Upper lobe of left lung (tissue), 6 donors: ENCODE results near the gene SLC1A2. TPM values are rescaled to one million over a fixed set of nuclear protein-coding genes. Genes with fewer than 3 reads are reported as not detected.

Experiments
- ATAC-seq, 2 donors: fragments of 200-7000 bp; cut with Tn5 transposase; one replicate each; pipeline ENCODE4 v1.9.1; 2022; ENCODE audit warnings: mild to moderate bottlenecking in 2 of 2, moderate library complexity in 2 of 2; ENCODE audit not compliant: low FRiP score in 2 of 2
- DNase-seq, 2 donors: peaks; one replicate each; pipeline ENCODE4 v3.0.0-alpha.2; 2019 to 2020
- H3K27ac ChIP-seq, 4 donors: fragments of 200-600 bp; sonication (generic); one replicate each; pipeline ENCODE4 v1.5.1; 2016 to 2019
- H3K27me3 ChIP-seq, 4 donors: fragments of 200-600 bp; sonication (generic); one replicate each; pipeline ENCODE4 v1.5.1; 2017 to 2019
- H3K36me3 ChIP-seq, 4 donors: fragments of 200-600 bp; sonication (generic); one replicate each; pipeline ENCODE4 v1.5.1; 2016 to 2019
- H3K4me1 ChIP-seq, 4 donors: fragments of 200-600 bp; sonication (generic); one replicate each; pipeline ENCODE4 v1.5.1; 2018 to 2019
- H3K4me3 ChIP-seq, 4 donors: fragments of 200-600 bp; sonication (generic); one replicate each; pipeline ENCODE4 v1.5.1; 2017 to 2019; ENCODE audit warnings: mild to moderate bottlenecking in 2 of 4, moderate library complexity in 1 of 4
- H3K9me3 ChIP-seq, 4 donors: fragments of 200-600 bp; sonication (generic); one replicate each; pipeline ENCODE4 v1.5.1; 2018 to 2019
- EP300 ChIP-seq, 4 donors: sonication (generic); formaldehyde crosslinking; IDR thresholded peaks; one replicate each; pipeline ENCODE4 v1.5.1; 2017; ENCODE audit warnings: antibody characterized with exemption in 4 of 4, control low read depth in 2 of 4
- POLR2A ChIP-seq, 4 donors: fragments of 450-650 bp; IDR thresholded peaks; one replicate each; pipeline ENCODE4 v1.5.1; 2016 to 2017; ENCODE audit warnings: antibody characterized with exemption in 4 of 4, mild to moderate bottlenecking in 2 of 4
- POLR2AphosphoS5 ChIP-seq, 2 donors: sonication (generic); formaldehyde crosslinking; IDR thresholded peaks; one replicate each; pipeline ENCODE4 v1.5.1; 2017; ENCODE audit warnings: antibody characterized with exemption in 2 of 2
- WGBS, 2 donors: methylation state at CpG; one replicate each; pipeline ENCODE4 v1.1.5; 2017 to 2018; 5-methylcytosine and 5-hydroxymethylcytosine counted together
- total RNA-seq, 6 donors: library from RNA; depleted of rRNA in 4 of 6; stranded (reverse); fragments of >200 nt in 4 of 6; gene quantifications; one replicate each; pipeline versions ENCODE4 v1.1.0 to v1.2.1, GENCODE V29; 2016 to 2021
- TF ChIP-seq, protein P1 (sequence below), 6 experiments: fragments of 450-650 bp in 4 of 6; fragments of 200-600 bp in 2 of 6; sonication (generic) in 2 of 6; IDR thresholded peaks; one replicate each; pipeline ENCODE4 v1.5.1; 2016 to 2019; ENCODE audit warnings: antibody characterized with exemption in 6 of 6
- donor health status: DM: no; HTN: no; CAD: no; lungs with moderate emphysema.
- donor health status: DM: no; HTN: yes; CAD: no; lungs with severe emphysema.

Gene SLC1A2
- total RNA-seq, 6 donors from 2014 or later: 1.5 to 3.1 (median 2.0) TPM

DNA sequence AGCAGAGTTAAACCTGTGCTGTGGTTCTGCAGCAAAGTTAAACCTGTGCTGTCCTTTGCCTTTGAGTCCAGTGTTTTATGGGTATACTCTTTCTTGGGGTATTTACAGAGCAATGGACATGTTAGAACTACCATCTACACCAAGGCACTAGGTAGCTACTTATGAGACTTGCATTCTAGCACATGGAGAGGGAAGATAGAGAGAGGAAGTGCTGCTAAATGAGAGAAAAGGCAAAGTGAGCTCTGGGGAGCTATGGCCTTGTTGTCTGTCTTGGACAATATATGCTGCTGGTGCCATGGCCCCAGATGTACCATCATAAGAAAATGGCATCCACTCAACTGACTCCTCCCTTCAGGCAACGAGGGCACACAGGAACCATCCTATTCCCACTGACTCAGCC, 91.5 kb downstream of the SLC1A2 start:
- H3K27ac ChIP-seq: no peak overlapping the region
- no peak overlapping the region for H3K4me3 ChIP-seq
- H3K36me3 ChIP-seq: no peaks in the 10 kb centered on the region
- ATAC-seq (no peak), DNase-seq (no peak)
- no peaks in the 10 kb centered on the region for H3K9me3 ChIP-seq
- 60 to 87% methylated on average over 1 of the region's 1 CpG for WGBS, 2 donors
- no peaks in the 10 kb centered on the region for H3K27me3 ChIP-seq
- TF ChIP-seq, protein P1, sequence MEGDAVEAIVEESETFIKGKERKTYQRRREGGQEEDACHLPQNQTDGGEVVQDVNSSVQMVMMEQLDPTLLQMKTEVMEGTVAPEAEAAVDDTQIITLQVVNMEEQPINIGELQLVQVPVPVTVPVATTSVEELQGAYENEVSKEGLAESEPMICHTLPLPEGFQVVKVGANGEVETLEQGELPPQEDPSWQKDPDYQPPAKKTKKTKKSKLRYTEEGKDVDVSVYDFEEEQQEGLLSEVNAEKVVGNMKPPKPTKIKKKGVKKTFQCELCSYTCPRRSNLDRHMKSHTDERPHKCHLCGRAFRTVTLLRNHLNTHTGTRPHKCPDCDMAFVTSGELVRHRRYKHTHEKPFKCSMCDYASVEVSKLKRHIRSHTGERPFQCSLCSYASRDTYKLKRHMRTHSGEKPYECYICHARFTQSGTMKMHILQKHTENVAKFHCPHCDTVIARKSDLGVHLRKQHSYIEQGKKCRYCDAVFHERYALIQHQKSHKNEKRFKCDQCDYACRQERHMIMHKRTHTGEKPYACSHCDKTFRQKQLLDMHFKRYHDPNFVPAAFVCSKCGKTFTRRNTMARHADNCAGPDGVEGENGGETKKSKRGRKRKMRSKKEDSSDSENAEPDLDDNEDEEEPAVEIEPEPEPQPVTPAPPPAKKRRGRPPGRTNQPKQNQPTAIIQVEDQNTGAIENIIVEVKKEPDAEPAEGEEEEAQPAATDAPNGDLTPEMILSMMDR (IDR thresholded peaks at IDR 0.05): no peak
- no peak for TF ChIP-seq EP300 (IDR thresholded peaks at IDR 0.05)
- no peak for TF ChIP-seq POLR2AphosphoS5 (IDR thresholded peaks at IDR 0.05)
- TF ChIP-seq POLR2A (IDR thresholded peaks at IDR 0.05): no peak
- H3K4me1 ChIP-seq: peaks cover 0 to 3% (median 0%) of the 10 kb centered on the region in 4 donors

DNA sequence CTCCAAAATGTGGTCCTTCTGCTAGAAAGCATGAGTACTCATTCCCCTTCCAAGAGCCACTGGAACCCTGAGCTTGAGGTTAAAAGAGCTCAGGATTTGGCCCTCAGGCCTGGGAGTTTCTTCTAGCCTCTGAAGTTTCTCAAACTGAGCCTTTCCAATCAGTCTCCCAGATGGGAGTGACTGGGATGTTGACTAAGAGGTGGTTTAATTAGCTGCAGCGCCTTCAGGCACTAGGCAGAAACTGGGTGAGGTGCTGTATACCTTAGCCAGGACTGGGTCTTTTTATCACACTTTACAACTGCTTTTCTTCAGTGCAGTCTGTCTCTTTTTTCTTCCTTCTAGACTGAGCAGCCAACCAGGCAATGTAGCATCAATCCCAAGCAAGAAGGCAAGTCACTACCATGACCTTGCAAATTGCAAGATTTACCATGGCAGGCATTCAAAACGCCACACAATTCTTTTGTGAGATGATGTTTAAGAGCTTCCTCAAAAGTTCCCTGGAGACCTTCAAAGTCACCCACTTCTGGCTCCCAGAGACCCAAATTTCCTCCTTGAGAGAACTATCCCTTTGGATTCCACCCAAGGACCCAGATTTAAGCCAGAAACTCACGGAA, 93.0 kb downstream of the SLC1A2 start:
- Histone ChIP-seq H3K4me1 (peaks cover 0 to 3% (median 0%) of the 10 kb centered on the region in 4 donors), H3K36me3 (no peaks in the 10 kb centered on the region), H3K27ac (no peak overlapping the region), H3K27me3 (no peaks in the 10 kb centered on the region), H3K4me3 (no peak overlapping the region), H3K9me3 (no peaks in the 10 kb centered on the region)
- DNase-seq: no peak
- TF ChIP-seq EP300 (IDR thresholded peaks at IDR 0.05) (no peak), POLR2AphosphoS5 (IDR thresholded peaks at IDR 0.05) (no peak), POLR2A (IDR thresholded peaks at IDR 0.05) (no peak)
- TF ChIP-seq, protein P1 (IDR thresholded peaks at IDR 0.05): no peak
- ATAC-seq: no peak
- WGBS, 2 donors: 81 to 82% methylated on average over 3 of the region's 3 CpGs

DNA sequence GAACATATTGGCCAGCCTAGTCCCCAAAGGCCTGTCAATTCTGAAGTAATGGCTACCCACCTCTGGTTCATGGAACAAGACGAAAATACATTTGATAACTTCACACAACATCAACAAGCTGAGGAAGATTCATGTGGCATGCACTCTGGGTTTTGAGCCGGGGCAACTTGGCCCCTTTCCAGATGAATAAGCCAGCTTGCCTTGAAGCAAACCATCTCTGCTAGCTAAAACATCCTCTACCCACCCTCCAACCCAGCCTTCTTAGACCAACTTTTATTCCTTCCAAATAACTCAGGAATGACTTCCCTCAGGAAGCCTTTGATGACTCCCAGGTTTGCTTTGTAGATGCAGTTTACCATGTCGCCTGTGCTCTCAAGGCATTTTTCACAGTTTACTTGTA, 94.4 kb downstream of the SLC1A2 start:
- ATAC-seq (no peak), DNase-seq (no peak)
- WGBS, 2 donors: 86 to 91% methylated on average over 3 of the region's 3 CpGs
- H3K36me3 ChIP-seq: no peaks in the 10 kb centered on the region
- H3K27ac ChIP-seq: no peak overlapping the region
- H3K9me3 ChIP-seq: no peaks in the 10 kb centered on the region
- H3K4me1 ChIP-seq: no peaks in the 10 kb centered on the region
- no peak for TF ChIP-seq EP300 (IDR thresholded peaks at IDR 0.05)
- TF ChIP-seq, protein P1 (IDR thresholded peaks at IDR 0.05): no peak
- no peak for TF ChIP-seq POLR2AphosphoS5 (IDR thresholded peaks at IDR 0.05)
- TF ChIP-seq POLR2A (IDR thresholded peaks at IDR 0.05): no peak
- no peak overlapping the region for H3K4me3 ChIP-seq
- H3K27me3 ChIP-seq: no peaks in the 10 kb centered on the region

DNA sequence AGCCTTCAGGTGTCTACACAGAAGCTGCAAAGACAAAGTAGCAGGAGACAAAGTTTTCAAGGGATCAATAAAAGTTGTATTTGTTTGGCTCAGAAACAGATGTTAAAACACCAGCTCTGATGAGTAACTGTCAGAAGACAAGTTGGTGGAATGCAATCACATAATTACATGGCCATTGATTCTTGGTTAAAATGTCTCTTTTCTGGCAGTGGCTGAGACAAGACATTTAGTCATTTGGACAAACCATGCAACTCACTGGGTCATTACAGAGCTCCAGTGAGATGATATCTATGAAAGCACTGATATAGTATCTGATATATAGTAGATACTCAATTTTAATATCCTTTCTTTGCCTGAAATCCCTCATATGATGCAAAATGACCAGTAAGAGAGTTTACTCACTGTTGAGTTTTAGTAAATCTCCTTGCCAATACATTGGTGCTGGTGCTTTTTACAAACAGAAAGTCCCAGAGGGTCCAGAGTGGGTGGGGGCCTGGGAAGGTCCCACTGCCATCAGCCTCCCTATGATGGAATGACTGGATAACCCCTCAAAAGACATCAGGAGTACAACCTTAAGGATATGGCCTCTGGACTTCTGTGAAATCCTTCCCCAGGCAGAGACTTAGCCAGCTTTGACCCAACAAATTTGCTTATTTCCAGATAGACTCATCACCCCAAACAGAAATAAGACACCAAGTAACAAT, 95.0 kb downstream of the SLC1A2 start:
- Histone ChIP-seq H3K36me3 (no peaks in the 10 kb centered on the region), H3K27ac (no peak overlapping the region), H3K4me1 (no peaks in the 10 kb centered on the region), H3K27me3 (no peaks in the 10 kb centered on the region), H3K9me3 (no peaks in the 10 kb centered on the region), H3K4me3 (no peak overlapping the region)
- no peak for DNase-seq
- no peak for ATAC-seq
- TF ChIP-seq, protein P1 (IDR thresholded peaks at IDR 0.05): no peak
- TF ChIP-seq EP300 (IDR thresholded peaks at IDR 0.05): no peak
- no peak for TF ChIP-seq POLR2A (IDR thresholded peaks at IDR 0.05)
- TF ChIP-seq POLR2AphosphoS5 (IDR thresholded peaks at IDR 0.05): no peak
